GM23338 (cell line): ENCODE data around the gene CCDC177. TPM values are rescaled to one million over a fixed set of nuclear protein-coding genes. Genes with fewer than 3 reads are reported as not detected.

Experiments used
- ATAC-seq: fragments of 200-7000 bp; cut with Tn5 transposase; 3 replicates; pipeline ENCODE4 v1.9.1; 2020
- DNase-seq: peaks from one replicate; pipeline ENCODE4 v3.0.0-alpha.2; 2015; ENCODE audit warnings: low spot score
- H2AFZ ChIP-seq: fragments of 200-600 bp; sonication (generic); 2 replicates; pipeline ENCODE4 v1.8.0; 2016; ENCODE audit warnings: antibody characterized with exemption, mild to moderate bottlenecking, moderate library complexity
- H3F3A ChIP-seq: fragments of 200-600 bp; sonication (generic); replicated peaks from 2 replicates; pipeline ENCODE4 v1.8.0; 2017; ENCODE audit warnings: antibody characterized with exemption, mixed run types, low read depth
- H3K27ac ChIP-seq: fragments of 200-600 bp; sonication (generic); 2 replicates; pipeline ENCODE4 v1.6.1; 2016; ENCODE audit warnings: low read depth
- H3K27me3 ChIP-seq: fragments of 200-600 bp; sonication (generic); 2 replicates; pipeline ENCODE4 v1.8.0; 2016; ENCODE audit warnings: mild to moderate bottlenecking, mixed run types, moderate library complexity; ENCODE audit not compliant: insufficient read depth
- H3K36me3 ChIP-seq: fragments of 200-600 bp; sonication (generic); 2 replicates; pipeline ENCODE4 v1.8.0; 2016; ENCODE audit warnings: mild to moderate bottlenecking; ENCODE audit not compliant: insufficient read depth
- H3K4me1 ChIP-seq: fragments of 200-600 bp; sonication (generic); 2 replicates; pipeline ENCODE4 v1.8.0; 2016; ENCODE audit warnings: mild to moderate bottlenecking, moderate library complexity; ENCODE audit not compliant: insufficient read depth
- H3K4me2 ChIP-seq: fragments of 200-600 bp; sonication (generic); 2 replicates; pipeline ENCODE4 v1.7.1; 2017; ENCODE audit warnings: mixed run types
- H3K4me3 ChIP-seq: fragments of 200-600 bp; sonication (generic); 2 replicates; pipeline ENCODE4 v1.6.1; 2016; ENCODE audit warnings: mixed run types
- H3K79me2 ChIP-seq: fragments of 200-600 bp; sonication (generic); replicated peaks from 2 replicates; pipeline ENCODE4 v1.8.0; 2017; ENCODE audit warnings: mild to moderate bottlenecking; ENCODE audit not compliant: insufficient read depth
- H3K9me2 ChIP-seq: fragments of 200-600 bp; sonication (generic); 2 replicates; pipeline ENCODE4 v1.8.0; 2017; ENCODE audit not compliant: insufficient read depth
- H4K20me1 ChIP-seq: fragments of 200-600 bp; sonication (generic); replicated peaks from 2 replicates; pipeline ENCODE4 v1.8.0; 2017; ENCODE audit warnings: mild to moderate bottlenecking; ENCODE audit not compliant: insufficient read depth
- H3K27ac Mint-ChIP-seq: 2 replicates; pipeline ENCODE4 v1.8.0; 2020; ENCODE audit warnings: inconsistent platforms, mild to moderate bottlenecking, moderate library complexity, mixed read lengths
- H3K27me3 Mint-ChIP-seq: 3 replicates; pipeline ENCODE4 v1.8.0; 2022; ENCODE audit warnings: low read depth, mild to moderate bottlenecking, moderate library complexity, mixed read lengths, inconsistent platforms; ENCODE audit not compliant: insufficient read depth, poor library complexity
- H3K36me3 Mint-ChIP-seq: 3 replicates; pipeline ENCODE4 v1.8.0; 2021; ENCODE audit warnings: low read depth, mild to moderate bottlenecking, inconsistent platforms, moderate library complexity, mixed read lengths
- H3K4me1 Mint-ChIP-seq: 3 replicates; pipeline ENCODE4 v1.8.0; 2020; ENCODE audit warnings: mild to moderate bottlenecking, inconsistent platforms, mixed read lengths
- H3K4me3 Mint-ChIP-seq: 3 replicates; pipeline ENCODE4 v1.8.0; 2021; ENCODE audit warnings: moderate library complexity, mild to moderate bottlenecking, inconsistent platforms, mixed read lengths
- H3K9me3 Mint-ChIP-seq: 3 replicates; pipeline ENCODE4 v1.8.0; 2020; ENCODE audit warnings: moderate library complexity, mild to moderate bottlenecking, inconsistent platforms, mixed read lengths
- CREB1 ChIP-seq: fragments of 250-450 bp; sonication (Bioruptor Pico); IDR thresholded peaks from 2 replicates; pipeline ENCODE4 v1.5.0; 2020; ENCODE audit warnings: low read depth, mild to moderate bottlenecking, moderate library complexity
- EZH2phosphoT487 ChIP-seq: fragments of 200-600 bp; sonication (generic); IDR thresholded peaks from one replicate; pipeline ENCODE4 v1.8.1; 2018; ENCODE audit warnings: antibody characterized with exemption; ENCODE audit not compliant: unreplicated experiment
- ZNF114 ChIP-seq: fragments of 250-450 bp; sonication (Bioruptor Pico); IDR thresholded peaks from 2 replicates; pipeline ENCODE4 v1.5.0; 2020; ENCODE audit warnings: mild to moderate bottlenecking, moderate library complexity
- ZNF331 ChIP-seq: fragments of 250-450 bp; sonication (Bioruptor Pico); IDR thresholded peaks from 2 replicates; pipeline ENCODE4 v1.5.0; 2020; ENCODE audit warnings: low read depth, mild to moderate bottlenecking, moderate library complexity
- polyA plus RNA-seq: library from polyadenylated mRNA; unstranded; fragments of >200 nt; fragmentation: Nextera tagmentation; extraction: Ambion mirVana; gene quantifications from 2 replicates; pipeline ENCODE4 v1.2.1, GENCODE V29; 2016
- total RNA-seq: library from RNA; depleted of rRNA; stranded (reverse); fragments of >200 nt; shearing (Covaris generic); gene quantifications from 2 replicates; pipeline ENCODE4 v1.2.3, GENCODE V29; 2014
- TF ChIP-seq, protein P1 (sequence below): fragments of 250-450 bp; sonication (Bioruptor Pico); IDR thresholded peaks from 2 replicates; pipeline ENCODE4 v1.5.0; 2020; ENCODE audit warnings: mild to moderate bottlenecking, moderate library complexity
- TF ChIP-seq, protein P2 (sequence below), 2 experiments: fragments of 200-600 bp in 1 of 2; sonication (generic) in 1 of 2; conservative IDR thresholded peaks; 2 replicates each; pipeline versions ENCODE4 v1.5.1 to v1.6.1; 2016 to 2017; ENCODE audit warnings: antibody characterized with exemption in 2 of 2, low read depth in 2 of 2, mild to moderate bottlenecking in 2 of 2, moderate library complexity in 1 of 2

Gene CCDC177
- total and polyA plus RNA-seq, 2 experiments from 2014 or later = 0.18 to 1.7 TPM

DNA sequence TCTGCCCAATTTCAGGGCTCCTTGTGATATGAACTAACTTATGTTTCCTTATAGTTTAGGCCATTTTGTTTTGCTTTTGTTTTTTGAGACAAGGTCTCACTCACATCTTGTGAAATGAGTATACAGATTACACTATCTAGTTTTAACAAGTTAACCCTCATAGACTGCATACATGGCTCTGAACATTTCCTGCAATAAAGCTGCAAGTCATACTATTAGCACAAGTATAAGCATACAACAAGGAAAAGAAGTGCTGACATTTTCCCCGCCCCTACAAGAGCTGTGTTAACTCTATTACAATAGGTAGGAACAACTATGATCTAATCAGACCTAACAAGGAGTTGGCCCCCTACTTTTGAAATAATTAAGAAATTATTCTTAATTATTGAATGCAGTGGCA is 35.9 kb downstream of the CCDC177 start:
- Mint-ChIP-seq H3K27ac (no peak overlapping the region), H3K9me3 (no peaks in the 10 kb centered on the region), H3K36me3 (no peaks in the 10 kb centered on the region), H3K4me3 (no peak overlapping the region), H3K4me1 (no peaks in the 10 kb centered on the region), H3K27me3 (no peaks in the 10 kb centered on the region)
- Histone ChIP-seq H3K36me3 (no peaks in the 10 kb centered on the region), H3K79me2 (no peaks in the 10 kb centered on the region), H3K9me2 (no peaks in the 10 kb centered on the region), H3K27ac (no peak overlapping the region), H3K4me3 (no peak overlapping the region), H3F3A (no peaks in the 10 kb centered on the region), H3K27me3 (no peaks in the 10 kb centered on the region), H3K4me1 (no peaks in the 10 kb centered on the region), H4K20me1 (no peaks in the 10 kb centered on the region), H3K4me2 (no peak overlapping the region), H2AFZ (no peak overlapping the region)
- TF ChIP-seq, protein P1, sequence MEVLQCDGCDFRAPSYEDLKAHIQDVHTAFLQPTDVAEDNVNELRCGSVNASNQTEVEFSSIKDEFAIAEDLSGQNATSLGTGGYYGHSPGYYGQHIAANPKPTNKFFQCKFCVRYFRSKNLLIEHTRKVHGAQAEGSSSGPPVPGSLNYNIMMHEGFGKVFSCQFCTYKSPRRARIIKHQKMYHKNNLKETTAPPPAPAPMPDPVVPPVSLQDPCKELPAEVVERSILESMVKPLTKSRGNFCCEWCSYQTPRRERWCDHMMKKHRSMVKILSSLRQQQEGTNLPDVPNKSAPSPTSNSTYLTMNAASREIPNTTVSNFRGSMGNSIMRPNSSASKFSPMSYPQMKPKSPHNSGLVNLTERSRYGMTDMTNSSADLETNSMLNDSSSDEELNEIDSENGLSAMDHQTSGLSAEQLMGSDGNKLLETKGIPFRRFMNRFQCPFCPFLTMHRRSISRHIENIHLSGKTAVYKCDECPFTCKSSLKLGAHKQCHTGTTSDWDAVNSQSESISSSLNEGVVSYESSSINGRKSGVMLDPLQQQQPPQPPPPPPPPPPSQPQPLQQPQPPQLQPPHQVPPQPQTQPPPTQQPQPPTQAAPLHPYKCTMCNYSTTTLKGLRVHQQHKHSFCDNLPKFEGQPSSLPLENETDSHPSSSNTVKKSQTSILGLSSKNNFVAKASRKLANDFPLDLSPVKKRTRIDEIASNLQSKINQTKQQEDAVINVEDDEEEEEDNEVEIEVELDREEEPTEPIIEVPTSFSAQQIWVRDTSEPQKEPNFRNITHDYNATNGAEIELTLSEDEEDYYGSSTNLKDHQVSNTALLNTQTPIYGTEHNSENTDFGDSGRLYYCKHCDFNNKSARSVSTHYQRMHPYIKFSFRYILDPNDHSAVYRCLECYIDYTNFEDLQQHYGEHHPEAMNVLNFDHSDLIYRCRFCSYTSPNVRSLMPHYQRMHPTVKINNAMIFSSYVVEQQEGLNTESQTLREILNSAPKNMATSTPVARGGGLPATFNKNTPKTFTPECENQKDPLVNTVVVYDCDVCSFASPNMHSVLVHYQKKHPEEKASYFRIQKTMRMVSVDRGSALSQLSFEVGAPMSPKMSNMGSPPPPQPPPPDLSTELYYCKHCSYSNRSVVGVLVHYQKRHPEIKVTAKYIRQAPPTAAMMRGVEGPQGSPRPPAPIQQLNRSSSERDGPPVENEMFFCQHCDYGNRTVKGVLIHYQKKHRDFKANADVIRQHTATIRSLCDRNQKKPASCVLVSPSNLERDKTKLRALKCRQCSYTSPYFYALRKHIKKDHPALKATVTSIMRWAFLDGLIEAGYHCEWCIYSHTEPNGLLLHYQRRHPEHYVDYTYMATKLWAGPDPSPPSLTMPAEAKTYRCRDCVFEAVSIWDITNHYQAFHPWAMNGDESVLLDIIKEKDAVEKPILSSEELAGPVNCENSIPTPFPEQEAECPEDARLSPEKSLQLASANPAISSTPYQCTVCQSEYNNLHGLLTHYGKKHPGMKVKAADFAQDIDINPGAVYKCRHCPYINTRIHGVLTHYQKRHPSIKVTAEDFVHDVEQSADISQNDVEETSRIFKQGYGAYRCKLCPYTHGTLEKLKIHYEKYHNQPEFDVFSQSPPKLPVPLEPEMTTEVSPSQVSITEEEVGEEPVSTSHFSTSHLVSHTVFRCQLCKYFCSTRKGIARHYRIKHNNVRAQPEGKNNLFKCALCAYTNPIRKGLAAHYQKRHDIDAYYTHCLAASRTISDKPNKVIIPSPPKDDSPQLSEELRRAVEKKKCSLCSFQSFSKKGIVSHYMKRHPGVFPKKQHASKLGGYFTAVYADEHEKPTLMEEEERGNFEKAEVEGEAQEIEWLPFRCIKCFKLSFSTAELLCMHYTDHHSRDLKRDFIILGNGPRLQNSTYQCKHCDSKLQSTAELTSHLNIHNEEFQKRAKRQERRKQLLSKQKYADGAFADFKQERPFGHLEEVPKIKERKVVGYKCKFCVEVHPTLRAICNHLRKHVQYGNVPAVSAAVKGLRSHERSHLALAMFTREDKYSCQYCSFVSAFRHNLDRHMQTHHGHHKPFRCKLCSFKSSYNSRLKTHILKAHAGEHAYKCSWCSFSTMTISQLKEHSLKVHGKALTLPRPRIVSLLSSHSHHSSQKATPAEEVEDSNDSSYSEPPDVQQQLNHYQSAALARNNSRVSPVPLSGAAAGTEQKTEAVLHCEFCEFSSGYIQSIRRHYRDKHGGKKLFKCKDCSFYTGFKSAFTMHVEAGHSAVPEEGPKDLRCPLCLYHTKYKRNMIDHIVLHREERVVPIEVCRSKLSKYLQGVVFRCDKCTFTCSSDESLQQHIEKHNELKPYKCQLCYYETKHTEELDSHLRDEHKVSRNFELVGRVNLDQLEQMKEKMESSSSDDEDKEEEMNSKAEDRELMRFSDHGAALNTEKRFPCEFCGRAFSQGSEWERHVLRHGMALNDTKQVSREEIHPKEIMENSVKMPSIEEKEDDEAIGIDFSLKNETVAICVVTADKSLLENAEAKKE (CRISPR knock-in tag) = no peak
- TF ChIP-seq ZNF114 (CRISPR knock-in tag) (no peak), ZNF331 (no peak), CREB1 (no peak), EZH2phosphoT487 (no peak)
- TF ChIP-seq, protein P2, sequence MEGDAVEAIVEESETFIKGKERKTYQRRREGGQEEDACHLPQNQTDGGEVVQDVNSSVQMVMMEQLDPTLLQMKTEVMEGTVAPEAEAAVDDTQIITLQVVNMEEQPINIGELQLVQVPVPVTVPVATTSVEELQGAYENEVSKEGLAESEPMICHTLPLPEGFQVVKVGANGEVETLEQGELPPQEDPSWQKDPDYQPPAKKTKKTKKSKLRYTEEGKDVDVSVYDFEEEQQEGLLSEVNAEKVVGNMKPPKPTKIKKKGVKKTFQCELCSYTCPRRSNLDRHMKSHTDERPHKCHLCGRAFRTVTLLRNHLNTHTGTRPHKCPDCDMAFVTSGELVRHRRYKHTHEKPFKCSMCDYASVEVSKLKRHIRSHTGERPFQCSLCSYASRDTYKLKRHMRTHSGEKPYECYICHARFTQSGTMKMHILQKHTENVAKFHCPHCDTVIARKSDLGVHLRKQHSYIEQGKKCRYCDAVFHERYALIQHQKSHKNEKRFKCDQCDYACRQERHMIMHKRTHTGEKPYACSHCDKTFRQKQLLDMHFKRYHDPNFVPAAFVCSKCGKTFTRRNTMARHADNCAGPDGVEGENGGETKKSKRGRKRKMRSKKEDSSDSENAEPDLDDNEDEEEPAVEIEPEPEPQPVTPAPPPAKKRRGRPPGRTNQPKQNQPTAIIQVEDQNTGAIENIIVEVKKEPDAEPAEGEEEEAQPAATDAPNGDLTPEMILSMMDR (conservative IDR thresholded peaks at IDR 0.05; ENCODE audit: low read depth in 2 of 2) = no peak
- ATAC-seq = no peak
- DNase-seq = no peak
